HK-2 (cell line): ENCODE data around the gene SEL1L3.
"Not testable (repeated sequence)": the region's sequence is repeated elsewhere in the genome, so short reads cannot be mapped to it uniquely, and the experiment has no call there.

Experiments used
- DNase-seq: peaks from one replicate; pipeline ENCODE4 v3.0.0-alpha.2; 2018; ENCODE audit not compliant: unreplicated experiment

Gene SEL1L3

GRCh38 chr4:25862411-25863346 is at the start of gene SEL1L3:
Gene SEL1L3 (minus strand): TSS chr4:25862988. CDS start chr4:25862836, 152 bp downstream.
- peak; percentile 49 for DNase-seq

GRCh38 chr4:25911356-25911755 is 48.6 kb upstream of the SEL1L3 start:
- DNase-seq, result no peak

DNA sequence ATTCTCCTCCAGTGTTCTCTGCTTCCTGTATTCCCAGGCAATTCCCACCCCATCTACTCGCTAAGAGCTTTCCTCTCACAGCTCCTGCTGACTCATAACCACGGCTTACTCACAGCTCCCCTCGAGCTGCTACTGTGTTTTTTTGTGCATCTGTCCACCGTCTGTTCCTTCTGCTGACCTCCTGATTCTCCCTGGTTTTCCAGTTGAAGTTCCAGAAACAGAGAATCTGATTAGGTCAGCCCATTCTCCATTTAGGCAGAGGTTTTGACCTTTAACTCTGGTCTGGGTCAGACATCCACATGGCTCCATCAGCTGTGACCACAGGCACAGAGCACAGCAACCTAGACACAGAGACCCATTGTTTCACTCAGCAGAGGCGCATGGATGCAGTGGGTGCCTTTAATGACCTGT is 45.7 kb upstream of the SEL1L3 start:
- peak; percentile 64 for DNase-seq

DNA sequence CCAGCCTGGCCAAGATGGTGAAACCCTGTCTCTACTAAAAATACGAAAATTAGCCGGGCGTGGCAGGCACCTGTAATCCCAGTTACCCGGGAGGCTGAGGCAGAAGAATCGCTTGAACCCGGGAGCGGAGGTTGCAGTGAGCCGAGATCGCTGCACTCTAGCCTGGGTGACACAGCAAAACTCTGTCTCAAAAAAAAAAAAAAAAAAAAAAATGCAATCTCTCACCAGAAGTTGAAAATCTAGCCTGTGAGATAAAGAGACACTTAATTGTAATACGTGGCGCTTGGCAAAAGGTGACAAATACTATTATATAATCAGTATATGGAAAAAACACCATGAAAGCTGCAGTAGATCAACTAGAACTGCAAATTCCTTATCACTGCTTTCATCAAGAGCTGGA is 43.3 kb upstream of the SEL1L3 start:
- not testable (repeated sequence) for DNase-seq

GRCh38 chr4:25905371-25905770 is 42.6 kb upstream of the SEL1L3 start:
- no peak for DNase-seq

- DNase-seq, result no peak
These were observed 41.9 kb upstream of the SEL1L3 start for GRCh38 chr4:25904748-25905082.

- DNase-seq, result no peak
These were observed 41.3 kb upstream of the SEL1L3 start for GRCh38 chr4:25903900-25904747.

DNA sequence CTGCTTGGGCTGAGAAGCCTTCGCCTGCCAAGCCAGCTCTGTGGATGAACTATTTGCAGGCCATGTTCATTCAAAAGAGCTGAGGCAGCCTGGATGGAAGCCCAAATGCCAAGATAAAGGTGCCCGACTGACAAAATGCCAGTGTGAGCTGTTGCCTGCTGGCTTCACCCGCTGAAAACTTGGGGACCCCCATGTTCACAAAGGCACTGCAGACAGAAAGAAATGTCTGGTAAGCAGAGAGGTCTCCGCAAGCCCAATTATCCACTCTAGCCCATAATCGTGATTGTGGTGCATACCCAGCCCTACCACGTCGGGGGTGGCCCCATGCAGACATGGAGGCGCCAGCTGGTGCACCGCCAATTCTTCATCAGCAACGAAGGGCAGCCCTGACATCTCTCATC is 38.2 kb upstream of the SEL1L3 start:
- no peak for DNase-seq

- no peak for DNase-seq
These were observed 37.5 kb upstream of the SEL1L3 start for GRCh38 chr4:25900310-25900709.

GRCh38 chr4:25896776-25897539 is 34.2 kb upstream of the SEL1L3 start:
- no peak for DNase-seq

GRCh38 chr4:25892796-25893195 is 30.0 kb upstream of the SEL1L3 start:
- DNase-seq, result no peak

DNA sequence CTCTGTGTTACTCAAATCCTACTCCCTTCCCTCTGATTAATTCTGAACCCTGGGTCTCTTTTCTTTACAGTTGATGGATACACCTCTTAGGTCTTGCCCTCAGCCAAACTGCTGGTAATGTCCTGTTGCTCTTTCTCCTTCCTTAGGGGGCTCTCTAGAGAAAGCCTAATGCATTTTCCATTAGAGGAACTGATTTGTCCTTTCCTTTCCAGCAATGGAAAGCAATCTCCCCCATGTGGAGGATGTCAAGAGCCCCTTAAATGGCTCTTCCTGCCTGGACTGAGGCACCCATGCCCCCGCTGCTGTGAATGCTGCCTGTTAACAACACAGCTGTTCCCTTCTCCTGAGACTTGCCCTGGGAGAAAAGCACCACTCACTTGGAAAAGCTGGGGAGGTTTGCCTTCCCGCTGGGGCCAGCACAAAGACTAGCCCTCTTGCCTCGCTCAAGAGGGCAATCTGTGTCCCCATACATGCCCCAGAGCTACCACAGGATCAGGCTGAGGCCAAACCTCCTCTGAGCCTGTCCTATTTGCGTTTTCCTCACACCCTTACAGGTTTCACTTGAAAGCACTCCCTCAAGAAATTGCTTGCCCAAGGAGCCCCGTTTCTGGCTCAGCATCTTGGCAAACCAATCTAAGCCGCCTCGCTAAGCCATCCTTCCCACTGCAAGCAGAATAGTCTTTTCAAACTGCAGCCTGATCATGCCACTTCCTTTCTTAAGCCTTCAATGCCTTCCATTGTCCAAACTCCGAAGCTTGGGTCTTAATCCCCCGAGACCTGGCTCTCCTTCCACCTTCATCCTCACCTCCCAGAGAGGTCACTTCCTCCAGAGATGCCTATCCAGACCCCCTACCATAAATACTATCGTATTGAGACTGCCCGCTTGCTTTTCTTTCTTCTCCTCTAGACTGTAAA is 28.0 kb upstream of the SEL1L3 start:
- DNase-seq, result no peak

DNA sequence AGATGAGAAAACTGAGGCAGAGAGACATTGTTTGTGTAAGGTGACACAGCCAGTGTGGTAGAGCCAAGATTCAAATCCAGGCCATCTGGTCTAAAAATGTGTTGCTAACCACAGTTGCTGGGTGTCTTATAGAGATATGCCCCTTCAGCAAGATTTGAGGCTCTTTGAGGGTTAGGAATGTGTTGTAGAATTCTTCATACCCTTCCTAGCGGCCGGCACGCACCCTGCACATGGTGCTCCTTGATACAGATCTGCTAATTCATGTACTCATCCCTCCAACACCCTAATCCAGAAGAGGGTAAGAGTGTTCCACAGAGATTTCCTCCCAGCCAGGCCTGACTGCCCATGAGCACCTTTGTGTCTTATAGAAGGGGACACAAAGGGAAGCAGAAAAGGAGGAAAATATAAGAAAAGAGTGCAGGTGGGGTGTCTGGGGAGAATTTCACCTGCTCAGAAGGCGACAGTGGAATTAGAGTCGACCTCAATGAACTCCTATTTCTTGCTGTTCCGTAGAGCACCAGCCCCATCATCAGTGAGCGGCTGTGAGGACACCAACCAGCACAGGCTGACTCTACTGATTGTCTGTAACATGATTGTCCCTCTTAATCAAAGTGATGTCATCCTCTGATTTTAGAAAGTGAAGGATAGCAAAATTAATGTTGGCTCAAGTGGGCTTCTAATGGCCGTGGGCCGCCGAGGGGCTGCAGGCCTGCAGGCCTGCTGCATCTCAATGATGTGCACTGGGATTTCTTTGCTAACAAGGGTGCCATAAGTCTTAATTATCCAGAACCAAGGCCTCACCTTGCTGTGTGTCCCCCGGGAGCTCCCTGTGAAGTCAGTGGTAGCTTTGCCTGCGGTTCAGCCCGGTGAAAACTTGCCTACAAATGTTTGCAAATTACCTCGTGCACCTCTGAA is 27.1 kb upstream of the SEL1L3 start:
- DNase-seq, result no peak

DNA sequence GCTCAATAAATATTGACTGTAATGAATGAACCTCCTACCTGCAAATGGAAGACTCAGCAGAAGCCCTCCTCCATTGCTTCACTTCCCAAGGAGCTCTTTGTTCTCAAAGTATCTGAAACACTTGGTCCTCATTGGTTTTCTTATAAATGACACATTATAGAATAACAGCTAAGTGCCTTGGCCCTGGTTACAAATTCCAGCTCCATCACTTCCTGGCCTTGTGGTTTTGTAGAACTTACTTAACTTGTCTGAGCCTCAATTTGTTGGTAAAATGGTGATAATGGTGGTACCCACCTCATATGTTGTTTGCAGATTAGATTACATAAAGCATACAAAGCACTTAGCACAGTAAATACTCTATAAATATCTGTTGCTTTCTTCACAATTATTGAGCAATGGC is 26.0 kb upstream of the SEL1L3 start:
- DNase-seq, result no peak

GRCh38 chr4:25884031-25884782 is 21.4 kb upstream of the SEL1L3 start:
- peak; percentile 27 for DNase-seq

DNA sequence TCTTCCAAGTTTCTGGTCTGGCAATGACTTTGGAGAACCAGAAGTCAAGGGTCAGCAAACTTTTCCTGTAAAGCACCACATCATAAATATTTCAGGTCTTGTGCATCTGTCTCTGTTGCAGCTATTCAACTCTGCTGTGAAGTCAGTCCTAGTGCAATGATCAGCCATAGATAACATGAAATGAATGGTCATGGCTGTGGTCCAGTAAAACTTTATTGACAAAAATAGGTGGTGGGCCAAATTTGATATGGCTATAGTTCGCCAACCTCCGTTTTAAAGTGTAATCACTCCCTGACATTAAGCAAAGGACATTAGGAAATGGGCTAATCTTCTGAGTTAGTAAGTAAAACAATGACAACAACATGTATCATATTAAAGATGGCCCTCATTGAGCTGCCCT is 20.8 kb upstream of the SEL1L3 start:
- DNase-seq, result no peak

- DNase-seq, result no peak
These were observed 19.4 kb upstream of the SEL1L3 start for GRCh38 chr4:25882226-25882625.

DNA sequence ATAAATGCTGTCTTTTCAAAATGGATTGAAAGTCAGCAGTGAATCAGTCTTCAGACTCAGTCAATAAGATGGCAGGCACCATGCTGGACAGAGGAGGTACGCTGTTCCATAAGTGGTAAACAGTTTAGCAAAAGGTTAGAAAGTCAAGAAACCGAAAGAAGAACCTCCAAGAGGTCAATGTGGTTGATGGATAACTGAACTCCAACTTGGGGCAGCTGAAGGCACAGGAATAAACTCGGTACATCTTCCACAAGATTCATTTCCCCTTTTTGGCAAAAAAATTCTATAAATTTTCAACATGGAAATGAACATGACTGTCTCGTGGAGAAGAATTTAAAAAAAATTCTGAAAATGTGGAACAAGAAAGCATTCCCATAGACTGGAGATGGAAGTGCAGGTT is 18.4 kb upstream of the SEL1L3 start:
- no peak for DNase-seq

GRCh38 chr4:25879991-25880651 is 17.3 kb upstream of the SEL1L3 start:
- DNase-seq, result no peak
